GM06990 (cell line): Measurements from ENCODE around the gene SPATA16.

Source experiments
- DNase-seq: peaks from one replicate; pipeline ENCODE4 v3.0.0-alpha.2; 2011; ENCODE audit not compliant: insufficient read length; ENCODE audit errors: extremely low read depth
- H3K27me3 ChIP-seq: replicated peaks from 2 replicates; pipeline ENCODE4 v1.6.0; 2011; ENCODE audit warnings: low read length; ENCODE audit not compliant: control insufficient read depth, insufficient read depth
- H3K36me3 ChIP-seq: 2 replicates; pipeline ENCODE4 v1.5.1; 2011; ENCODE audit warnings: low read length; ENCODE audit not compliant: control insufficient read depth, insufficient read depth
- H3K4me3 ChIP-seq: replicated peaks from 2 replicates; pipeline ENCODE4 v1.5.1; 2011; ENCODE audit warnings: low read depth, mild to moderate bottlenecking, control low read depth, low read length
- CTCF ChIP-seq: IDR thresholded peaks from 2 replicates; pipeline ENCODE4 v1.5.1; 2011; ENCODE audit warnings: low read length, control low read depth, mild to moderate bottlenecking, inconsistent platforms; ENCODE audit not compliant: insufficient read depth, poor library complexity, severe bottlenecking

The SPATA16 gene

GRCh38 chr3:172859041-172859440, 282.0 kb downstream of the SPATA16 start:
- Histone ChIP-seq H3K4me3 (no peak overlapping the region), H3K36me3 (no peaks in the 10 kb centered on the region), H3K27me3 (no peaks in the 10 kb centered on the region)
- no peak for TF ChIP-seq CTCF
- no peak for DNase-seq

- no peaks in the 10 kb centered on the region for H3K36me3 ChIP-seq
- no peaks in the 10 kb centered on the region; the same call in 1 of the 2 replicates for H3K27me3 ChIP-seq
- no peak for DNase-seq
- TF ChIP-seq CTCF, result no peak
- H3K4me3 ChIP-seq, result no peak overlapping the region
Measured at GRCh38 chr3:172856795-172857742, 284.0 kb downstream of the SPATA16 start.

GRCh38 chr3:172855037-172855436, 286.0 kb downstream of the SPATA16 start:
- H3K36me3 ChIP-seq, result no peaks in the 10 kb centered on the region
- TF ChIP-seq CTCF, result no peak
- H3K4me3 ChIP-seq, result no peak overlapping the region
- no peaks in the 10 kb centered on the region; the same call in 1 of the 2 replicates for H3K27me3 ChIP-seq
- DNase-seq, result no peak

- DNase-seq, result no peak
- no peak overlapping the region for H3K4me3 ChIP-seq
- H3K27me3 ChIP-seq, result no peaks in the 10 kb centered on the region; the same call in 1 of the 2 replicates
- TF ChIP-seq CTCF, result no peak
- H3K36me3 ChIP-seq, result no peaks in the 10 kb centered on the region
Measured at GRCh38 chr3:172853921-172854666, 286.9 kb downstream of the SPATA16 start.

- no peak for DNase-seq
- Histone ChIP-seq H3K36me3 (no peaks in the 10 kb centered on the region), H3K27me3 (no peaks in the 10 kb centered on the region; the same call in 1 of the 2 replicates), H3K4me3 (no peak overlapping the region)
- no peak for TF ChIP-seq CTCF
Measured at GRCh38 chr3:172853005-172853404, 288.0 kb downstream of the SPATA16 start.
